Measurements from ENCODE around the gene HPCAL1.
"Not testable (repeated sequence)": the region's sequence is repeated elsewhere in the genome, so short reads cannot be mapped to it uniquely, and the experiment has no call there.

Gene HPCAL1

GRCh38 chr2:10433264-10433946 is 130.7 kb downstream of the HPCAL1 start:
- Mint-ChIP-seq H3K27ac (no peak overlapping the region), H3K36me3 (ENCODE audit: low read depth) (peaks cover under 1% of the 10 kb centered on the region), H3K27me3 (peaks cover 9% of the 10 kb centered on the region), H3K4me1 (ENCODE audit: low read depth) (peaks cover 13% of the 10 kb centered on the region), H3K4me3 (no peak overlapping the region), H3K9me3 (no peaks in the 10 kb centered on the region)
- DNase-seq = no peak

- Mint-ChIP-seq H3K4me1 (ENCODE audit: low read depth) (peaks cover 13% of the 10 kb centered on the region), H3K36me3 (ENCODE audit: low read depth) (peaks cover 9% of the 10 kb centered on the region), H3K27me3 (peaks cover 9% of the 10 kb centered on the region), H3K27ac (peak overlapping the region; percentile 47), H3K9me3 (no peaks in the 10 kb centered on the region), H3K4me3 (no peak overlapping the region)
- no peak for DNase-seq
These were observed 131.5 kb downstream of the HPCAL1 start for GRCh38 chr2:10433947-10434885.

- peaks cover 9% of the 10 kb centered on the region for H3K27me3 Mint-ChIP-seq
- no peak overlapping the region for H3K4me3 Mint-ChIP-seq
- DNase-seq = peak; percentile 85
- peak overlapping the region; percentile 38 for H3K27ac Mint-ChIP-seq
- no peaks in the 10 kb centered on the region for H3K9me3 Mint-ChIP-seq
- H3K4me1 Mint-ChIP-seq (ENCODE audit: low read depth) = peaks cover 13% of the 10 kb centered on the region
- H3K36me3 Mint-ChIP-seq (ENCODE audit: low read depth) = peaks cover 18% of the 10 kb centered on the region
These were observed 132.4 kb downstream of the HPCAL1 start for GRCh38 chr2:10434886-10435819.

GRCh38 chr2:10435820-10436204 is 133.1 kb downstream of the HPCAL1 start:
- no peak for DNase-seq
- Mint-ChIP-seq H3K27me3 (peaks cover 9% of the 10 kb centered on the region), H3K36me3 (ENCODE audit: low read depth) (peaks cover 25% of the 10 kb centered on the region), H3K9me3 (no peaks in the 10 kb centered on the region), H3K27ac (no peak overlapping the region), H3K4me3 (no peak overlapping the region), H3K4me1 (ENCODE audit: low read depth) (peaks cover 15% of the 10 kb centered on the region)

- H3K36me3 Mint-ChIP-seq (ENCODE audit: low read depth) = peaks cover 33% of the 10 kb centered on the region
- no peak overlapping the region for H3K4me3 Mint-ChIP-seq
- H3K27me3 Mint-ChIP-seq = peaks cover 9% of the 10 kb centered on the region
- H3K9me3 Mint-ChIP-seq = no peaks in the 10 kb centered on the region
- no peak for DNase-seq
- no peak overlapping the region for H3K27ac Mint-ChIP-seq
- peaks cover 19% of the 10 kb centered on the region for H3K4me1 Mint-ChIP-seq (ENCODE audit: low read depth)
These were observed 133.9 kb downstream of the HPCAL1 start for GRCh38 chr2:10436583-10437110.

GRCh38 chr2:10437806-10438205 is 135.1 kb downstream of the HPCAL1 start:
- H3K27ac Mint-ChIP-seq = no peak overlapping the region
- H3K4me3 Mint-ChIP-seq = no peak overlapping the region
- H3K4me1 Mint-ChIP-seq (ENCODE audit: low read depth) = peaks cover 25% of the 10 kb centered on the region
- peaks cover 5% of the 10 kb centered on the region for H3K27me3 Mint-ChIP-seq
- H3K9me3 Mint-ChIP-seq = no peaks in the 10 kb centered on the region
- H3K36me3 Mint-ChIP-seq (ENCODE audit: low read depth) = peaks cover 44% of the 10 kb centered on the region
- no peak for DNase-seq

- Mint-ChIP-seq H3K9me3 (no peaks in the 10 kb centered on the region), H3K27ac (peak overlapping the region; percentile 47), H3K4me3 (no peak overlapping the region), H3K4me1 (ENCODE audit: low read depth) (peaks cover 31% of the 10 kb centered on the region), H3K36me3 (ENCODE audit: low read depth) (peaks cover 53% of the 10 kb centered on the region), H3K27me3 (no peaks in the 10 kb centered on the region)
- no peak for DNase-seq
These were observed 136.0 kb downstream of the HPCAL1 start for GRCh38 chr2:10438688-10439087.

- H3K4me3 Mint-ChIP-seq = no peak overlapping the region
- H3K9me3 Mint-ChIP-seq = no peaks in the 10 kb centered on the region
- peak overlapping the region; percentile 47 for H3K27ac Mint-ChIP-seq
- H3K4me1 Mint-ChIP-seq (ENCODE audit: low read depth) = peaks cover 36% of the 10 kb centered on the region
- H3K27me3 Mint-ChIP-seq = no peaks in the 10 kb centered on the region
- DNase-seq = no peak
- peaks cover 60% of the 10 kb centered on the region for H3K36me3 Mint-ChIP-seq (ENCODE audit: low read depth)
These were observed 136.6 kb downstream of the HPCAL1 start for GRCh38 chr2:10439185-10439879.

- DNase-seq = no peak
- Mint-ChIP-seq H3K27me3 (no peaks in the 10 kb centered on the region), H3K36me3 (ENCODE audit: low read depth) (peaks cover 66% of the 10 kb centered on the region), H3K9me3 (no peaks in the 10 kb centered on the region), H3K27ac (peak overlapping the region; percentile 18), H3K4me1 (ENCODE audit: low read depth) (peaks cover 40% of the 10 kb centered on the region), H3K4me3 (no peak overlapping the region)
These were observed 137.3 kb downstream of the HPCAL1 start for GRCh38 chr2:10439971-10440370.

GRCh38 chr2:10440736-10441135 is 138.0 kb downstream of the HPCAL1 start:
- H3K4me3 Mint-ChIP-seq = no peak overlapping the region
- no peak overlapping the region for H3K27ac Mint-ChIP-seq
- no peak for DNase-seq
- H3K27me3 Mint-ChIP-seq = no peaks in the 10 kb centered on the region
- peaks cover 73% of the 10 kb centered on the region for H3K36me3 Mint-ChIP-seq (ENCODE audit: low read depth)
- H3K9me3 Mint-ChIP-seq = no peaks in the 10 kb centered on the region
- H3K4me1 Mint-ChIP-seq (ENCODE audit: low read depth) = peaks cover 45% of the 10 kb centered on the region

- no peak overlapping the region for H3K4me3 Mint-ChIP-seq
- no peaks in the 10 kb centered on the region for H3K9me3 Mint-ChIP-seq
- no peaks in the 10 kb centered on the region for H3K27me3 Mint-ChIP-seq
- peaks cover 53% of the 10 kb centered on the region for H3K4me1 Mint-ChIP-seq (ENCODE audit: low read depth)
- peaks cover 84% of the 10 kb centered on the region for H3K36me3 Mint-ChIP-seq (ENCODE audit: low read depth)
- DNase-seq = no peak
- peak overlapping the region; percentile 92 for H3K27ac Mint-ChIP-seq
These were observed 139.2 kb downstream of the HPCAL1 start for GRCh38 chr2:10441948-10442347.

GRCh38 chr2:10442469-10443126 is 139.9 kb downstream of the HPCAL1 start:
- H3K9me3 Mint-ChIP-seq, H3K27me3 Mint-ChIP-seq, DNase-seq: not testable (repeated sequence)
- Mint-ChIP-seq H3K36me3 (ENCODE audit: low read depth) (peaks cover 90% of the 10 kb centered on the region), H3K4me3 (peak overlapping the region; percentile 31), H3K4me1 (ENCODE audit: low read depth) (peaks cover 56% of the 10 kb centered on the region), H3K27ac (peak overlapping the region; percentile 92)

GRCh38 chr2:10444463-10444862 is 141.8 kb downstream of the HPCAL1 start:
- no peak for DNase-seq
- Mint-ChIP-seq H3K36me3 (ENCODE audit: low read depth) (peaks cover 82% of the 10 kb centered on the region), H3K4me1 (ENCODE audit: low read depth) (peaks cover 61% of the 10 kb centered on the region), H3K4me3 (peak overlapping the region; percentile 95), H3K27me3 (no peaks in the 10 kb centered on the region), H3K9me3 (no peaks in the 10 kb centered on the region), H3K27ac (peak overlapping the region; percentile 90)
